Activated CD8-positive, alpha-beta memory T cell treated with anti-CD3 and anti-CD28 coated beads for 4 hours (primary cell): ENCODE measurements around the gene MAN2A1.

Experiments used
- DNase-seq, 2 donors: peaks; one replicate each; pipeline ENCODE4 v3.0.0-alpha.2; 2020; ENCODE audit warnings: low read depth in 2 of 2

MAN2A1 gene

DNA sequence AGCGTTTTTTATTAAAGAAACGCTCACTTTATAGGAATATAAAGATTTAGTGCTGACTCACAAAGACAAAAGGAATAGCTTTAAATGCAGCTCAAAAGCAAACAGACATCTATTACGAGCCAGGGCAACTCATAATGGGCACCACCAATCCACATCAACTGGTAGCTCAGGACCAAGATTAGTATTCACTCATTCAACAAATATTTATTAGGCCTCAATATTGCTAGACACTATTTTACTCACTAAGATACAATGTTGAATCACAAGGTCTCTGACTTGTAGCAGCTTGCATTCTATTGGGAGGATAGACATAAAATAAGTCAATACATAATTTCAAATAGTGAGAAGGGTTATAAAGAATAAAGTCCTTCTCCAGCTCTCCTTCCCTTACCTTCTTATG is 8.0 kb upstream of the MAN2A1 start:
- no peak for DNase-seq

DNA sequence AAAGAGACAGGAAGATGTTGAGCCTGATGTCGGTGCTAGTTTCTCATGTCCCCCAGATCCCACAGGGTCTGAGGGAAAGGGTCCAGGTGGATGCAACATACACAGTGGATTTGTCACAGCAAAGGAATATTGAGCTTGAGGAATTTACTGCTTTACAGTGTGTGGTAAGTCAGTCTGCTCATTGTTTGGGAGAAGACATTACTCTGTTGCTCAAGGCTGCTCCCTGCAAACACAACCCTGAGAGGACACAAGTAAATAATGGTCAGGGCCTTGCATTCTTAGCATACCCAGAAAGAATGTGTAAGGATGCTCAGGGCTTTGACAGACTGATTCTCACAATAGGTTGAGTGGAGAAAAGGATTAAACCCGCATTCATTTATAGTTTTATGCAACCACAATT is 7.3 kb upstream of the MAN2A1 start:
- no peak for DNase-seq

DNA sequence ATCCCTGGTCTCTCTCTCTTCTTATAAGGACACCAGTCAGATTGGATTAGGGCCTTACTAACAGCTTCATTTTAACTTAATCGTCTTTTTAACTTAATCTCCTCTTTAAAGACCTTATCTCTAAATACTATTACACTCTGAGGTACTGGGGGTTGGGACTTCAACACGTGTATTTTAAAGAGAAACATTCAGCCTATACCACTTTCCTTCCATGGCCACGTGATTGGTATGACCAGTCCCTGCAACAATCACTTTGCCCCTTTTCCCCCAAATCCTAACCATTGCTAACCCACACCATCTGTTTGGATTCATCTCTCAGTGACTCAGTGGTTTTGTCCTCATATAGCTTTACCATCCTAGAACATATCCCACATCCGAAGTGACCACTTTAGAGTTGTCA is 3.8 kb upstream of the MAN2A1 start:
- DNase-seq, result no peak

DNA sequence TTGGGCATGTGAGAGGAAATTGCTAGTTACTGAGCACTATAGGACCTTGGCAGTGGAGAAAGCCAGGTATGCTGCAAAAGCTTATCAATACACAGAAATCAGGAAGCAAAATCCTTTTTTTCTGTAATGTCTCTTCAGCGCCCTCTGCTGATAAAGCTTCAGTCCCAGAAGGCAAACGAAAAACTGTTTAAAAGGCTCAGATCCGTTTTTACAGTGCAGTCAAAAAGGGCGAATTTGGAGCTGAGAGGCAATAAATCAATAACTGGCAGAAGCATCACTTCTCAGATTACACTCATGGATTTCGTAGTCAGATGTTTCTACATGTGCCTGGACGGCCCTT is 1.1 kb upstream of the MAN2A1 start:
- DNase-seq, result no peak

DNA sequence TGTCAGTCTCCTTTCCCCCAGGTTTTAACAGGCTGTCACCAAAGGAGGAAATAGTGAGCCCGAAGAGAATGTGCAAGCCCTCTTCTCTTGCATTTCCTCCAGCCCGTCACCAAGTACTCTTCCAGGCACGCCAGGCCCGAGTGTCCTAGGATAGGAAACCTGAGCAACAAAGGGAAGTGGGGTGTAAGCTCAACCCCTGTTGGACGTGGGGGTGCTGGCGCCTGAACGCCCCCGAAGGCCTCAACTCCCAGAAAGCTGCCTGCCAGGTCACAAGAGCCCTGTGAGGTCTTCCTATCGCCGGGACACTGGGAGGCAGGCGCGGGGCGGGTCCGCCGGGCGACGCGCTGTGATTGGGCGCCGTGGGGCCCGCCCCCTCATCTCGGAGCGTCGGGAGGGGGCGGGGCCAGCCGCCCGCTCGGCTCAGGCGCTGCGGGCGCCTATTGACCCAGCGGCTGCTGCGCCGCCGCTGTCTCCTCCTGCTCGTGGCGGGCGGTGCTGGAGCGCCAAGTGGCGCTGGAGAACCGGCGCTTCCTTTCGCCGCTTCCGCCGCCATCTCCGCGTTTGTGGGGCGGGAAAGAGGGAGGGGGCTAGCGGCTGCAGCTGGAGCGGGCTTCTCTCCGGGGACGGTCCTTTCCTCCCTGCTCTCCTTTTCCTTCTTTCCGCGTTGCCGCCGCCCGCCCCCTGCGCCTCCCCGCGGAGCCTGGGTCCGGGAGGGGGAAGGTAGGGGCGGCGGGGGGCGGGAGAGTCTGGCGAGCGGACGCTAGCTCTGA is 572 bp upstream of the MAN2A1 start:
- DNase-seq, result peak; percentile 46 to 54

DNA sequence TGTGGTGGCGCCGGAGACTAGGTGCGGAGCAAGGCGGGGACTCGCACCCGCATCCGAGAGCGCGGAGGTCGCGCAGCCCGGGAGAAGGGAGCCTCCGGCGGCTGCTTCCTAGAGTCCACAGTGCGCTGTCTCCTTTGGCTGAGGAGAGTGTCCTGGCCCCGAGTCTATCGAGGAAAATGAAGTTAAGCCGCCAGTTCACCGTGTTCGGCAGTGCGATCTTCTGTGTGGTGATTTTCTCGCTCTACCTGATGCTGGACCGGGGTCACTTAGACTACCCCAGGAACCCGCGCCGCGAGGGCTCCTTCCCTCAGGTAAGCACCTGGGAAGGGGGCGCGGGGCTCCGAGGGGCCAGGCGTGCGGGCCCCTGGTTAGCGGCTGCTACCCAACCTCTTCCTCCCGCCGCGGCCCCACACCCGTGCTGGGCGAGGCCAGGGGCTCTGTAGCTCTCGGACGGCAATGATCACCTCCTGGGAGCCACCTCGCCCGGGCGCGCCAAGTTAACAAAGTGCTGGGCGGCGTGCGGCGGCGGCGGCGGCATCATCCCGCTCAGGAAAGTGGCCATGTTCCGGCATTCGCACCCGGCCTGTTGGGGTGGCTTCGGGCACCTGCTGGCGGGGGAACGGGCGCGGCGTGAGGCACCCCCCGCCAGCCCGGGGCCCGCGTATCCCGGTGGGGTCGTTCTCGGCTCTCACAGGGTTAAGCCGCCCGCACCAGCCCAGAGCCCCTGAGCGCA is 681 bp downstream of the MAN2A1 start:
- peak in 1 of 2 donors; percentile 1 for DNase-seq

DNA sequence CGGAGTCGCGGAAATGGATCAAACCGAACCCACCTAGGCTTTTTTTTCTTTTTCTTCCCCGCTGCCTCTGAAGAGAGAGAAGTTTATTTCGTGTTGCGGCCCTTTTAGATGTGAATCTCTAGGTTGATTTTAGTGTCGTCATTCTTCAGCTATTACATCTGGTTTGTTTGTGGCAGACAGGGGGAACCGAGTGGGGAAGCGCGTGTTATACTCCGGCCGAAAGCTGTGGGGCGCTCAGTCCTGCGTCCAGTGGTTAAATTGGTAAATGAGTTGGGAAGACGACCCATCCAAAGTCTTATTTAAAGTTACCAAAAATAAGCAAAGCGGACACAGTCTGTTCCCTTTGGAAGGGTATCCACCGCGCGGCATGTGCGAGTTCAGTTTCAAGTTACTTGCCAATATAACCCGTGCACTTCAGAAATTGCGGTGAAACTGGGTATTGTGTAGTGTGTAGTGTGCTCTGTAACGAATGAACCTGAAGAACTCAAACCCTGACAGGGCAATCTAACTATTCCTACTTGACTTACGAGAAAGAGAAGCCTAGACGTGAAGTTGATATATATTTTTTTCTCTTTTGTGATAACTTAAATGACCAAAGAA is 1.3 kb downstream of the MAN2A1 start:
- DNase-seq, result peak; percentile 6 to 25

DNA sequence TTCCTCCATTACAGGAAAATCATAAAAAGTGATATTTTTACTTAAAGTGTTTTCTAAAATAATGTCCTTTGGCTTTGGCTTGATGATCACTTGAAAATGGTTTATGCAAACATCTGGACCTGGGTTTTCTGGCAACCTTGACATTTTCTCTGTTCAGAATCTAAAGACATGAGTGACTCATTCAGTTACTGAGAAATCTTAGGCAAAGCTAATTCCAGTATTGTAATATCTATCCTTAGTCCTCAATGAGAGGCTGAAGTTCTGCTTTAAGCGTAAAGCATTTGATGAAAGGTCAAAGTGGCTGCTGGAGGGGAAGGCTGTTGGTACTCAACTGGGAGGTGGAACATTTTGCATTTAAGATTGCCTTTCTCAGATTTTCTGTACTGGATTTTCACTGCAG is 2.3 kb downstream of the MAN2A1 start:
- no peak for DNase-seq

DNA sequence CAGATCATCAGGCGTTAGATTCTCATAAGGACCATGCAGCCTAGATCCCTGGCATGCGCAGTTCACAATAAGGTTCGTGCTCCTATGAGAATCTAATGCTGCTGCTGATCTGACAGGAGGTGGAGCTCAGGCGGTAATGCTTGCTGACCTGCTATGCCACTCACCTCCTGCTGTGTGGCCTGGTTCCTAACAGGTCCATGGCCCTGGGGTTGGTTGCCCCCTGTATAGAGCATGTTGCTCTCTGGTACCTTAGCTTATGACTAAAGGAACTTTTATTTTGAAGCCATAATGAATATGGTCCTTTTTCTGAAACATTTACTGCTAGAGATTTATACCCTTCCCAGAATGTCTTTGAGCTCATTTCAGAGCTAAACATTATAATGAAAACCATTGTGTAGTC is 3.1 kb downstream of the MAN2A1 start:
- no peak for DNase-seq

DNA sequence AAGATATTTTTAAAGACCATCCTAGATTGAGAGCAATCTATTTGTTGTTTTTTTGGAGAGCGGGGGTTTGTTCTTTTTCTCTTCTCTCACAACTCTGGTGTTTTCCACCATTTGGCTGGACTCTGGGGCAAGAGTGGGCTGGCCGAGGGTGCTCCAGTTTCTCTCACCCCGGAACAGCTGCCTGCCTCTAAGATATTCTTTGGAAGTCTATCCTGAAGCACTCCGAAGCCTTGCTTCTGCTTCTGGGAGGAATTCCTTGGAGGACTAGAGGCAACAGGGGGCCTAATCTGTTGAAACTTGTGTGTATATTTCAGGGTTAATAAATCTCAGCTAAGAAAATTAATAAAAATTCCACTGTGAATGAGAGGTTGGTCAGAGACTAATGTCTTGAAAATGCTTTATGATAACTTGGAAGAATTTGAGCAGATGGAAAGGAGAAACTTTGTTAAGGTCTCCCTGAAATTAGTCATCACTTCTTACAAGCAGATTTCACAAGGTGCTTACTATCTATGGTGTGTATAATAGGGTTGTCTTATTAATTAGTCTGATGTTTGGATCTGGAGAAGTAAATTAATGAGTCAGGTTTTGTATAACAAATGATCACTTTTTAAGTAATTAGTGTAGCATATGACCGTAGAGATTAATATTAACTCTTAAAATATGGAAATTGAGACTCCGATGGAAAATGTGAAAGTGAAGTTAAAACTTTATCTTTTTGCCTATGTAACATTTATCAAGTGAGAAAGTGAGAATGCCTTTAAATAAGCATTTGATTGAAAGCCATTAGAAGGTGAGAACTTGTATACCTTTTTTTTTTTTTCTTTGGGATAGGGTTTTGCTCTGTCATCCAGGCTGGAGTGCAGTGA is 4.0 kb downstream of the MAN2A1 start:
- no peak for DNase-seq

DNA sequence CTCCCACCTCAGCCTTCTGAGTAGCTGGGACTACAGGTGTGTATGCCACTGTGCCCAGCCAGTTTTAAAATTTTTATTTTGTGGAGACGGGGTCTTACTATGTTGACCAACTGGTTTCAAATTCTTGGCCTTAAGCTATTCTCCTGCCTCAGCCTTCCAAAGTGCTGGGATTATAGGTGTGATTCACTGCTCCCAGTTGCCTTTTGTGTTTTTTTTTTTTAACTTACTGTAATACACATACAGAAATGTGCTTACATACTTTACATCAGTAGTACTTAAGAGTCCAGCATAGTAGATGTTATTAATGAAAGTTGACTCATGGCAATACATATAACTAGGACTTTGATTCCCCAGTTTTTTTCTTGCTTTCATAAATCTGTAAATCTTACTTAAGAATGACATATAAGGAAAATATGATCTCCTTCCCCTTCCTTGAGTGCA is 4.7 kb downstream of the MAN2A1 start:
- no peak for DNase-seq

DNA sequence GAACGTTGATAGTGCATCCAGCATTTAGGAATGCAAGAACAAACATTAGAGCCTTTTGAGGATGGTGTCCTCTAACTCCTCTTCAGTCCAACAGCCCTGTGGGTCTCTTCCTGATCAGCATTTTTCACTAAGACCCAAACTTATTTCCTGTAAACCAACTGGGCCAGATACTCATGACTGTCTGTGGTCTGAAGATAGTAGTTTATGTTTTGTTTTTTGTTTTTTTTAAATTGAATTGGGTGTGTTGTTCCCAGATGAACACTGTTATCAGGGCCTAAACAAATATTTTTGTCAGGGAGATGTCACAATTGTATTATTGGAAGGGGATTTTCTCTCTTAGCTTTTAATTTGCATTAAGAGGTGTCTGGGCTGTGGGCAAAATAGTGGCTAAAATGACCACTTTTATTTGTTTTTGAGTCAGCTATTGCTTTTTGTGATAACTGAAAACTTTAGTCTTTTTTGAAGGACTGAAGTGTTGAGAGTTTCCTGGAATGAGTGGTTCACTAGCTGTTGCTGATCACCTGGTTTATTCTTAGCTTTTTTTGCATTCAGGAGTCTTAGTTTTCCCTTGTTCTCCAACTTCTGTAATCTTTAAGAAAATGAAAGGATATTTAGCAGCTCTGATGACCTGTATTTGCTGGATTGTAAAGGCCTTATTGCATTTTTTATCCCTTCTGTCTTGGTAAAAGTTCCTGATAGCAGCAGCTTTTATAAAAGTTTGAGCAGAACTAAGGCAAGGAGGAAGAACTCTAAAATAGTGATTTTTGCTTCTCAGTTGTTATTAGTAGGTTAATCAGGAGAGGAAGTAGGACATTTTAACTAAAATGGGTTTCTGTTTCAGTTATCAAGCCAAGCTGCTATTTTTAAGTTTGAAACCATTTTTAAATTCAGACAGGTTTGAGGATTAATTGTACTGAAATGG is 5.5 kb downstream of the MAN2A1 start:
- DNase-seq, result no peak

DNA sequence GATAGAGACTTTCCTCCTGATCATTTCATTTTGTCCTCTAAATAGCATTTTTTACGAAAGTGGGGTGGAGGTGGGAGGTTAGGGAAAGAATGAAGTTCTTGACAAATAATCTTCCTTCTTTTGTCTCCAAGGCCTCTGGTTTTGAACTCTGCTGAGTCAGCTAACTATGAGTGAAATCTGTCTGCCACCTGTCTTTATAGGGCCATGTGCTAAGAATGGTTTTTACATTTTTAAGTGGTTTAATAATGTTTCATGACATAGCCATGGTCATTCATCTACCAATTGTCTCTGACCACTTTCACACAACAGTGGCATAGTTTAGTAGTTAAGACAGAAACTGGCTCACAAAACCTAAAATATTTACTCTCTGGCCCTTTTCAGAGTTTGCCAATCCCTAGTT is 7.6 kb downstream of the MAN2A1 start:
- no peak for DNase-seq

DNA sequence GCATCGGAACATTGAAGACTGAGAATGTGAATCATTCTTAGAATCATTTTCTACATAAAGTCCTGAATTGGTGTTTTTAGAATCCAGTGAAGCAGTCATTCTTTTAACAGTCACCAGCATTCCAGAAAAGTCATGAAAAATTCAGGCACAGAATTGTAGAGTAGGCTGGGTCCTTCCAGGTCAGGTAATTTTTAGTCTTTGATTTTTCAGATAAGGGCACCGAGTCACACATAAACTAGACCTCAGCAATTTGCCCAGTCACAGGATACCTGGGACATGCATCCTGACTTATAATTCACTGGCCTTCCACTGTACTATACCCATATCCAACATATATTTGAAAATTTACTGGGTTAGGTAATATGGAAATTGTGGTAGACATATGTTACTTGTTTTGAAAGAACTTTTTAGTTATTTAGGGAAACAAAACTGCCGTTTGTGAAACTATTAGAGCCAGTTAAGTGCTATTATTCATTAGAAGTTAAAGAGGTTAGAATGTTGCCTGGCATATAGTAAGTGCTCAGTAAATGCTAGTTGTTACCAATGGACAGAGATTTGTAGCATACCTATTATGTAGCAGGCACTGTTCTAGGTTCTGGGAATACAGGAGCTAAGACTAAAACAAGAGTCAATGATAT is 10.9 kb downstream of the MAN2A1 start:
- no peak for DNase-seq

DNA sequence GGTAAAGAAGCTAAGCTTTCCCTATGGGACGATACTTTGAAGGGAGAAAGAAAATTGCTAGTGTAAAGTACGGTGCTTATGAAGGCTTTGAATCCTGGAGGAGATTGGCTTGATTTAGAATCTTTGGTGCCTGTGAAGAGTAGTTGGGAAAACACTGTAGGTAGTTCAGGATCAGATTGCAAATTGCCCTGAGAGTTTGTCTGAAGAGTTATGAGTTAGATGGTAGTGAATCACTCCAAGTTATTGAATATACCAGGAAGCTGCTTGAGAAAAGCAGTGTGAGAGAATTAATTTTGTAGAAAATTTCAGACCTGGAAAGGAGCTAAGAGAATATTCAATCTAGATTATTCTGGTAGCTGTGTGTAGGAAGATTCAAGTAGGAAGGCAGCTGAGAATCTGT is 11.5 kb downstream of the MAN2A1 start:
- no peak for DNase-seq

DNA sequence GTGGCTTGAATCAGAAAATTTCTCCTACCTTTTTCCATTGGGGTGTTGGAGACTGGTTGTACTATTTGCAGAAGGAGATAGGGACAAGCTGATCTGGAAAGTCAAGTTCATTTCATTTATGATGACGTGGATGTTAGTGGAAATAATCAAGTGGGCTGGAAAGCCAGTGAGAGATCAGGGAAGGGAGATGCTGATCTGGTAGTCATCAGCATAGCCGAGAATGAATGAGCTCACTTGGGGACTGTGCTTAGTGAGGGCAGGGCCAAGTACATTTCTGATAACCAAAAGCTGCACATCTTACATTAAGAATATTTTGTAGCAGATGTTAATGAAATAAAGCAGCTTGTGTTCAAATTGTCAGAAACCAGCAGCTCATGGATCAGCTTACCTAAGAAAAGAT is 12.1 kb downstream of the MAN2A1 start:
- DNase-seq, result no peak

DNA sequence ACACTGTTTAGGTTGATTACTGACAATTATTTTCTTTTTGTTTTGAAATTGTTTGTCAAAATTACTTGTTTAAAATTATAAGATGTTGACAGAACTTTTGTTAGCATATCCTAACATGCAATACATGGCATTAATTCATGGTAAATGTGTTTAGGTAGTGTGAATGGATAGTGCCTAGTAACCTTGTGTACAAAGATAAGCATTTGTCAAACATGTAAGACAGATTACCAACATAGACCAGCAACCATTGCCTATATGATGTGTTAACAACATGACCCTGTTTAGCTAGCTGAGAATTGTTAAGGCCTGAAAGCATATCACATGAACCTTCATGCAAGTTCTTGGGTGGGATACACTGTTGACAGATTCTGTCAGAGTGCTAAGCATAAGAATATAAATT is 13.4 kb downstream of the MAN2A1 start:
- no peak for DNase-seq

DNA sequence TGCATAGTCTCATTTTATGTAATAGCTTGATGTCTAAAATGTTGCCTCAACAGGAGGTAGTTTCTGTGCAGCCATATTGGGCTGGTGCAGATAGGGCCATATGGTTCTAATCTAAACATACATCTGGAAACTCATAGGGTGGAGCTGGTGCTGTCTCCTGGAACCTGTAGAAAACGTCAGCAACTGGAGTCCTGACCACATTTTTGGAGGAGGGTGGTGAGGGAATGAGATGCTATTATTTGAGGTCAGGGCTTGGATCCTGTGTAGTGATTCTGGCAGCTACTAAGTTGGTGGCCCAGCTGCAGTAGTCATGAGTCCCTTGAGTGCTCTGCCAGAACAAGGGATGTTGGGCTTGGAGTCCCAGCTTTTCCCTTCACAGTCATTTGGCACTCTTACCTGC is 14.1 kb downstream of the MAN2A1 start:
- DNase-seq, result no peak

DNA sequence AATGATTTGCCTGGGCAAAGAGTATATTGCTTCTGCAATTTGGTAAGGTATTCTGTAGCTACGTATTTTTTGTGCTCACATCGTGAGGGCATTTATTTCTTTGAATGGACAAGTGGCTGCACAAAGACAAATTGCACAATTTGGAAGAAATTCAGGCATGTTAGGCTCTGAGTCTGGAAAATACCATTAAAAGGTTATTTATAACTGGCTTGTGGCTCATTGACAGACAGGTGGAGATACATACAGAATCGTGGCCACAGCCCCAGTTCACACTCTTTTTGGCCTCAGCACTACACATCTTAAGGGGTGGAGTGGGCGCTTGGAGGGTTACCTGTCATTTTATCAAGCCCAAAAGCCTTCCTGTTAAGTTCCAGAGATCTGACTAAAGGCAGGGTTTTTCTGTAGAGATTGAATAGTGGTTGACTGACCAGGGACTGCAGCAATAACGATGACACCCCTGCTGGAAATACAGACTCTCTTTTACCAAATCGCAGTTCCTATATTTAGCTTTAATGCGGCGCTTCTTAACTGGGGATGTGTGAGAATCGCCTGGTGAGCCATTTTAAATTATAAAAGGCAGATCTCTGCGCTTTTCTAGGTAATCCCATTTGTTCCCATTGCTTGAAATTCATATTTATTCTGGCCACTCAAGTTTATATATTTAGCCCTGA is 14.7 kb downstream of the MAN2A1 start:
- DNase-seq, result no peak

DNA sequence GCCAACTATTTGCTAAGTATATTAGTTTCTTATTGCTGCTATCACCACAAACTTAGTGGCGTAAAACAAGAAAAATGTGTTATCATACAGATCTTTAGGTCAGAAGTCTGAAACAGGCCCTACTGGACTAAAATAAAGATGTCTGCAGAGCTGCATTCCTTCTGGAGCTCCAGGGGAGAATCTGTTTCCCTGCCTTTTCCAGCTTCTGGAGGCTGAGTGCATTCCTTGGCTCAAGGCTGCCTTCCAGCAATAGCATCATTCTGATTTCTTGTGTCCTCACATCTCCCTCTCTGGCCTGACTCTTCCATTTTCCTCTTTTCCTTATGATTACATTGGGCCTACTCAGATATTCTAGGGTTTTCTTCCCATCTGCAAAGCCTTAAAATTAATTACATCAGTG is 15.9 kb downstream of the MAN2A1 start:
- DNase-seq, result no peak
